HUES48 (cell line): ENCODE results near the gene IQSEC1.

Source experiments
- H3K27ac ChIP-seq: one replicate; pipeline ENCODE4 v1.7.0; 2013; ENCODE audit warnings: low read depth, low read length, inconsistent platforms
- H3K27me3 ChIP-seq: 2 replicates; pipeline ENCODE4 v1.6.1; 2013; ENCODE audit warnings: mild to moderate bottlenecking, low read length; ENCODE audit not compliant: control insufficient read depth, insufficient read depth
- H3K36me3 ChIP-seq: 2 replicates; pipeline ENCODE4 v1.6.1; 2013; ENCODE audit warnings: low read length; ENCODE audit not compliant: control insufficient read depth, insufficient read depth
- H3K4me1 ChIP-seq: 2 replicates; pipeline ENCODE4 v1.6.1; 2013; ENCODE audit warnings: mild to moderate bottlenecking, low read length; ENCODE audit not compliant: control insufficient read depth, insufficient read depth
- H3K4me3 ChIP-seq: 2 replicates; pipeline ENCODE4 v1.5.1; 2013; ENCODE audit warnings: mild to moderate bottlenecking, low read depth, low read length
- H3K9ac ChIP-seq: 2 replicates; pipeline ENCODE4 v1.6.1; 2013; ENCODE audit warnings: mild to moderate bottlenecking, low read depth, low read length, moderate library complexity
- H3K9me3 ChIP-seq: 2 replicates; pipeline ENCODE4 v1.6.1; 2013; ENCODE audit warnings: low read length; ENCODE audit not compliant: control insufficient read depth, insufficient read depth

The IQSEC1 gene

GRCh38 chr3:12990781-12991480 is 82.3 kb downstream of the IQSEC1 start:
- Histone ChIP-seq H3K9ac (no peak overlapping the region), H3K4me1 (peaks cover 14% of the 10 kb centered on the region; the same call in 1 of the 2 replicates), H3K4me3 (no peak overlapping the region), H3K27ac (no peak overlapping the region), H3K9me3 (no peaks in the 10 kb centered on the region), H3K36me3 (no peaks in the 10 kb centered on the region), H3K27me3 (peaks cover 14% of the 10 kb centered on the region)

GRCh38 chr3:12990306-12990705 is 82.9 kb downstream of the IQSEC1 start:
- Histone ChIP-seq H3K27me3 (peaks cover 14% of the 10 kb centered on the region), H3K27ac (no peak overlapping the region), H3K4me3 (no peak overlapping the region), H3K4me1 (peaks cover 13% of the 10 kb centered on the region; the same call in 1 of the 2 replicates), H3K9me3 (no peaks in the 10 kb centered on the region), H3K9ac (no peak overlapping the region), H3K36me3 (no peaks in the 10 kb centered on the region)

- Histone ChIP-seq H3K4me1 (peaks cover 14% of the 10 kb centered on the region; the same call in 1 of the 2 replicates), H3K9me3 (no peaks in the 10 kb centered on the region), H3K27me3 (peaks cover 14% of the 10 kb centered on the region), H3K4me3 (no peak overlapping the region), H3K9ac (no peak overlapping the region), H3K27ac (no peak overlapping the region), H3K36me3 (no peaks in the 10 kb centered on the region)
These were observed 84.3 kb downstream of the IQSEC1 start for GRCh38 chr3:12988728-12989454.

GRCh38 chr3:12987602-12988001 is 85.6 kb downstream of the IQSEC1 start:
- Histone ChIP-seq H3K9ac (no peak overlapping the region), H3K4me1 (peaks cover 9% of the 10 kb centered on the region; the same call in 1 of the 2 replicates), H3K4me3 (no peak overlapping the region), H3K9me3 (no peaks in the 10 kb centered on the region), H3K27ac (no peak overlapping the region), H3K36me3 (no peaks in the 10 kb centered on the region), H3K27me3 (peaks cover 3% of the 10 kb centered on the region)

- Histone ChIP-seq H3K27ac (no peak overlapping the region), H3K4me3 (no peak overlapping the region), H3K9ac (no peak overlapping the region), H3K4me1 (peaks cover 8% of the 10 kb centered on the region; the same call in 1 of the 2 replicates), H3K9me3 (no peaks in the 10 kb centered on the region), H3K36me3 (no peaks in the 10 kb centered on the region), H3K27me3 (no peaks in the 10 kb centered on the region)
These were observed 86.2 kb downstream of the IQSEC1 start for GRCh38 chr3:12986986-12987385.

- H3K27me3 ChIP-seq: no peaks in the 10 kb centered on the region
- H3K27ac ChIP-seq: no peak overlapping the region
- H3K9ac ChIP-seq: no peak overlapping the region
- H3K9me3 ChIP-seq: no peaks in the 10 kb centered on the region
- peaks cover 8% of the 10 kb centered on the region; the same call in 1 of the 2 replicates for H3K4me1 ChIP-seq
- no peak overlapping the region for H3K4me3 ChIP-seq
- H3K36me3 ChIP-seq: no peaks in the 10 kb centered on the region
These were observed 86.7 kb downstream of the IQSEC1 start for GRCh38 chr3:12986521-12986920.

- no peaks in the 10 kb centered on the region for H3K27me3 ChIP-seq
- no peaks in the 10 kb centered on the region for H3K36me3 ChIP-seq
- H3K4me1 ChIP-seq: peaks cover 5% of the 10 kb centered on the region; the same call in 1 of the 2 replicates
- H3K27ac ChIP-seq: no peak overlapping the region
- H3K4me3 ChIP-seq: no peak overlapping the region
- H3K9me3 ChIP-seq: no peaks in the 10 kb centered on the region
- no peak overlapping the region for H3K9ac ChIP-seq
These were observed 87.2 kb downstream of the IQSEC1 start for GRCh38 chr3:12986031-12986430.

- Histone ChIP-seq H3K9me3 (no peaks in the 10 kb centered on the region), H3K27ac (no peak overlapping the region), H3K9ac (no peak overlapping the region), H3K4me3 (no peak overlapping the region), H3K36me3 (no peaks in the 10 kb centered on the region), H3K27me3 (no peaks in the 10 kb centered on the region), H3K4me1 (peaks cover 3% of the 10 kb centered on the region; the same call in 1 of the 2 replicates)
These were observed 88.1 kb downstream of the IQSEC1 start for GRCh38 chr3:12985148-12985547.

- Histone ChIP-seq H3K27ac (no peak overlapping the region), H3K9me3 (no peaks in the 10 kb centered on the region), H3K27me3 (no peaks in the 10 kb centered on the region), H3K9ac (no peak overlapping the region), H3K36me3 (no peaks in the 10 kb centered on the region), H3K4me1 (peaks cover 3% of the 10 kb centered on the region; the same call in 1 of the 2 replicates), H3K4me3 (no peak overlapping the region)
These were observed 89.0 kb downstream of the IQSEC1 start for GRCh38 chr3:12984023-12984823.

- no peaks in the 10 kb centered on the region for H3K36me3 ChIP-seq
- no peaks in the 10 kb centered on the region for H3K9me3 ChIP-seq
- no peak overlapping the region for H3K4me3 ChIP-seq
- H3K27me3 ChIP-seq: no peaks in the 10 kb centered on the region
- peaks cover 8% of the 10 kb centered on the region for H3K4me1 ChIP-seq
- H3K27ac ChIP-seq: no peak overlapping the region
- no peak overlapping the region for H3K9ac ChIP-seq
These were observed 89.9 kb downstream of the IQSEC1 start for GRCh38 chr3:12983319-12983718.
